ENCODE data around the gene TMTC2. TPM values are rescaled to one million over a fixed set of nuclear protein-coding genes. Genes with fewer than 3 reads are reported as not detected.

The TMTC2 gene
- total and polyA plus RNA-seq, 5 donors from 2014 or later: 0.10 to 6.3 (median 0.21) TPM

DNA sequence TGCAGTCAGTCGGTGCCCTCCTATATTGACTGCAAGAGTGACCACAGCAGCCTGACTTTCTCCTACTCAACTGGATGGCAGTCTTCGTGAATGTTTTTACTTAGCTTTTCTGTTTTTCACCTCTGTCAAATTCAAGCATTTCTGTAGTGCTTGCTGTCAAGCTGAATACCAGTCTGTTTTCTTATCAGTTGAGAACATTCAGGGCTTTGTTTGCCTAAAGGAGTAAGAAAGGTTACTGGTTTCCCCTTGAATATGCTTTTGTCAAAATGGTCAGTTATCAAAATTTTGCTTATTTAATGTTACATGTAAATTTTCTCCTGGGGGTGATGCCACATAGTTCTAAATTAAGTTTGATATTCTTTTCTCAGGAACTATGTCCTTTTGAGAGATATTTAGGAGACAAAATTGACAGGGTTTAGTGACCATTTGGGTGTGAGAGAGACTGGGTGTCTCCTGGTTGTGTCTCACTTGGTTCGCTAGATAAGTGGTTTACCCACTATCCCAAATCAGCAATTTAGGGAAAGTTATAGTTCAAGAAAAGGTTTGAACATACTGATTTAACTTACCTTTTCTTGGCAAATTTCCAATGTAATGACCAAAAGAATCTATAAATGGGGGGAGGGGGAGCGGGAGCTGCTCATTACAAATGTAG, 366.3 kb downstream of the TMTC2 start:
- H3K4me1 ChIP-seq (ENCODE audit: control insufficient read depth, insufficient read depth, low read length, poor library complexity, severe bottlenecking): no peaks in the 10 kb centered on the region
- no peak overlapping the region for H3K27ac ChIP-seq (ENCODE audit: insufficient read depth, low read length, poor library complexity, severe bottlenecking)
- no peak overlapping the region for H3K4me3 Mint-ChIP-seq
- peaks cover 4% of the 10 kb centered on the region for H3K36me3 Mint-ChIP-seq
- H3K9me3 ChIP-seq (ENCODE audit: control insufficient read depth in 2 of 2, low read length in 2 of 2): no peaks in the 10 kb centered on the region
- H3K36me3 ChIP-seq (ENCODE audit: control insufficient read depth, insufficient read depth, low read length): no peaks in the 10 kb centered on the region
- no peak for DNase-seq
- H3K9me3 Mint-ChIP-seq: peaks cover 0 to 6% (median 2%) of the 10 kb centered on the region in 7 donors
- H3K4me1 Mint-ChIP-seq: peaks cover 0 to 4% (median 0%) of the 10 kb centered on the region in 4 donors
- no peak overlapping the region for H3K27ac Mint-ChIP-seq
- no peak for ATAC-seq (ENCODE audit: low read depth in 2 of 2)
- no peak overlapping the region for H3K4me3 ChIP-seq (ENCODE audit: low read depth, low read length)
- no peaks in the 10 kb centered on the region for H3K27me3 ChIP-seq (ENCODE audit: control insufficient read depth, insufficient read depth, low read length)
- H3K27me3 Mint-ChIP-seq: no peaks in the 10 kb centered on the region

GRCh38 chr12:83057436-83057835, 370.7 kb downstream of the TMTC2 start:
- H3K9me3 ChIP-seq (ENCODE audit: control insufficient read depth in 2 of 2, low read length in 2 of 2): no peaks in the 10 kb centered on the region

DNA sequence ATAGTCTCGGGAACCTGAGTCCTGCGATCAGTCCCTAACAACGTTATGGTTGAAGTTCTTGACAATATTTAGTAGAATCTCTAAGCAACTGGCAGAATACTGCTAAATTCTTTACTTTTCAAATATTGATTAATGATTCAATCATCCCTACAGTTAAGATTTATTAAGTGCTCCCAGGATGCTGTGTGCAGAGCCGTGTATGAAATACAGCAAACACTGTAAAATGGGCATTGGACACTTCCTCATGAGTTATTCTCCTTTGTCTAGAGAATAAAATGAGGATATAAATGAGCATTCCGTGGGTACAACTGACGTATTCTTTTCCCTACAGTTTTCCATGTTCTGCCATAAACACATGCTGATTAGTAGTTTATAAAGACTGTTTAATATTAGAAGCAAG, 372.4 kb downstream of the TMTC2 start:
- Mint-ChIP-seq H3K4me3 (no peak overlapping the region), H3K36me3 (no peaks in the 10 kb centered on the region), H3K4me1 (no peaks in the 10 kb centered on the region), H3K9me3 (peaks cover 0 to 3% (median 0%) of the 10 kb centered on the region in 7 donors), H3K27ac (no peak overlapping the region), H3K27me3 (no peaks in the 10 kb centered on the region)
- Histone ChIP-seq H3K36me3 (ENCODE audit: control insufficient read depth, insufficient read depth, low read length) (no peaks in the 10 kb centered on the region), H3K27me3 (ENCODE audit: control insufficient read depth, insufficient read depth, low read length) (no peaks in the 10 kb centered on the region), H3K27ac (ENCODE audit: insufficient read depth, low read length, poor library complexity, severe bottlenecking) (no peak overlapping the region), H3K9me3 (ENCODE audit: control insufficient read depth in 2 of 2, low read length in 2 of 2) (no peaks in the 10 kb centered on the region), H3K4me3 (ENCODE audit: low read depth, low read length) (no peak overlapping the region), H3K4me1 (ENCODE audit: control insufficient read depth, insufficient read depth, low read length, poor library complexity, severe bottlenecking) (no peaks in the 10 kb centered on the region)
- ATAC-seq (ENCODE audit: low read depth in 2 of 2) (no peak), DNase-seq (no peak)

More at GRCh38 chr12:83057436-83057835, 370.7 kb downstream of the TMTC2 start:
- H3K4me1 Mint-ChIP-seq: no peaks in the 10 kb centered on the region
- H3K27ac Mint-ChIP-seq: no peak overlapping the region
- DNase-seq (no peak), ATAC-seq (ENCODE audit: low read depth in 2 of 2) (no peak)
- H3K27ac ChIP-seq (ENCODE audit: insufficient read depth, low read length, poor library complexity, severe bottlenecking): no peak overlapping the region
- no peaks in the 10 kb centered on the region for H3K27me3 Mint-ChIP-seq
- peaks cover 0 to 3% (median 0%) of the 10 kb centered on the region in 7 donors for H3K9me3 Mint-ChIP-seq
- no peak overlapping the region for H3K4me3 ChIP-seq (ENCODE audit: low read depth, low read length)
- no peak overlapping the region for H3K4me3 Mint-ChIP-seq
- H3K4me1 ChIP-seq (ENCODE audit: control insufficient read depth, insufficient read depth, low read length, poor library complexity, severe bottlenecking): no peaks in the 10 kb centered on the region
- no peaks in the 10 kb centered on the region for H3K36me3 Mint-ChIP-seq
- H3K27me3 ChIP-seq (ENCODE audit: control insufficient read depth, insufficient read depth, low read length): no peaks in the 10 kb centered on the region
- no peaks in the 10 kb centered on the region for H3K36me3 ChIP-seq (ENCODE audit: control insufficient read depth, insufficient read depth, low read length)

DNA sequence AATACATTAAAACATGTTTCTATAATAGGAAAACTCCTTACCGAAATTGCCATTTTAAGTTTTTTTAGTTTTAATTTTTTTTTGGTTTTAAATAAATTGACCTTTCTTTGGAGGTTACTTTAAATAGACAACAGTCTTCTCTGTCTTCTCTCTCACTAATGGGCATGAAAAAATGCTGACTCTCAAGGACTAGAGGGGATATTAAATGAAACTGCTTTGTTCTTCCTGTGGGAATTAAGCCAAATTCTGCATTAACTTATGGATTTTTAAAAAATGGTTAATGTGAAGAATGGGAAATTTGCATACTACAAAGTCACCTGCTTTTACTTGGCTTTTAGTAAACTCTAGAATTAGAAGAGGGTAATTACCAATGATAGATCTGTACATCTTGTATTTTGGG, 378.9 kb downstream of the TMTC2 start:
- H3K27ac ChIP-seq (ENCODE audit: insufficient read depth, low read length, poor library complexity, severe bottlenecking): no peak overlapping the region
- H3K36me3 Mint-ChIP-seq: no peaks in the 10 kb centered on the region
- no peaks in the 10 kb centered on the region for H3K27me3 Mint-ChIP-seq
- H3K9me3 ChIP-seq (ENCODE audit: control insufficient read depth in 2 of 2, low read length in 2 of 2): no peaks in the 10 kb centered on the region
- peaks cover 0 to 5% (median 3%) of the 10 kb centered on the region in 7 donors for H3K9me3 Mint-ChIP-seq
- no peaks in the 10 kb centered on the region for H3K27me3 ChIP-seq (ENCODE audit: control insufficient read depth, insufficient read depth, low read length)
- no peak for ATAC-seq (ENCODE audit: low read depth in 2 of 2)
- no peak overlapping the region for H3K4me3 Mint-ChIP-seq
- no peak overlapping the region for H3K27ac Mint-ChIP-seq
- no peaks in the 10 kb centered on the region for H3K36me3 ChIP-seq (ENCODE audit: control insufficient read depth, insufficient read depth, low read length)
- no peak overlapping the region for H3K4me3 ChIP-seq (ENCODE audit: low read depth, low read length)
- DNase-seq: no peak
- no peaks in the 10 kb centered on the region for H3K4me1 Mint-ChIP-seq
- H3K4me1 ChIP-seq (ENCODE audit: control insufficient read depth, insufficient read depth, low read length, poor library complexity, severe bottlenecking): no peaks in the 10 kb centered on the region

DNA sequence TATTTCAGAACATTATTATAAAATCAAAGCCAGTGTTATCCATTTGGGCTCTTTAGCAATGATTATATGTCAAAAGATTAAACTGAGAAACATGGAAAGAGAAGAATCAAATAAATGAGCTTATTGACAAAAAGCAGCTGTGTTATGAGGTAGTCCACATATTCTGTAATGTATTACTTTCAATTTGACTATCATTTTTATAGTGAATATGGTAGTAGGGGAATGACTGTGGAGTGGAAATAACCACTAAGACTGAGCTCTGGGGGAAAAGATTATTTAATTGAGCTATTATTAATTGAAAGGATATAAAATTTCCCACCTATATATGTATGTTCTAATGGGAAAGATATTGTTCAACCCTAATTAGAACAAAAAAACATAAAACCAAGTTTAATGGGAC, 381.3 kb downstream of the TMTC2 start:
- Histone ChIP-seq H3K4me1 (ENCODE audit: control insufficient read depth, insufficient read depth, low read length, poor library complexity, severe bottlenecking) (no peaks in the 10 kb centered on the region), H3K27ac (ENCODE audit: insufficient read depth, low read length, poor library complexity, severe bottlenecking) (no peak overlapping the region), H3K9me3 (ENCODE audit: control insufficient read depth in 2 of 2, low read length in 2 of 2) (no peaks in the 10 kb centered on the region), H3K27me3 (ENCODE audit: control insufficient read depth, insufficient read depth, low read length) (no peaks in the 10 kb centered on the region), H3K36me3 (ENCODE audit: control insufficient read depth, insufficient read depth, low read length) (no peaks in the 10 kb centered on the region), H3K4me3 (ENCODE audit: low read depth, low read length) (no peak overlapping the region)
- ATAC-seq (ENCODE audit: low read depth in 2 of 2) (no peak), DNase-seq (no peak)
- Mint-ChIP-seq H3K9me3 (peaks cover 2 to 10% (median 5%) of the 10 kb centered on the region in 7 donors), H3K27me3 (no peaks in the 10 kb centered on the region), H3K36me3 (no peaks in the 10 kb centered on the region), H3K4me3 (no peak overlapping the region), H3K4me1 (peaks cover 0 to 2% (median 0%) of the 10 kb centered on the region in 4 donors), H3K27ac (no peak overlapping the region)

DNA sequence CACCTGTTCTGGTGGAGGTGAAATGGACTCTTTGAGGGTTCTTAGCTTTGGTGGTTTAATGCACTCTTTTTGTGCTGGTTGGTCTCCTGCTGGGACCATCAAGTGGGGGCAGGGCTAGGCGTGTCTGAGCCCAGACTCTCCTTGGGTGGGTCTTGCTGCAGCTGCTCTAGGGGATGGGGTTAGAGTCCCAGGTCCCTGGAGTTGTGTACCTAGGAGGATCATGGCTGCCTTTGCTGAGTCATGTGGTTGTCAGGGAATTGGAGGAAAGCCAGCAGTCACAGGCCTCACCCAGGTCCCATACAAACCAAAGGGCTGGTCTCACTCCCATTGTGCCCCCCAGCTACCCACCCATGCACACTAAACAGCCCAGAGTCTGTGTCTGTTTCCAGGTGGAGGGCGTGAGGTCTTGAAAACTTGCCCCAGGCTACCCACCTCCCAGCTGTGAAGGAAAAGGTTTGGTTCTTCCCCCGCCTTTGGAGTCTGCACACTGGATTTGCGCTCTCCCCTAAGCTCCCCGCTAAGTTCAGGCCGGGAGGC, 387.7 kb downstream of the TMTC2 start:
- H3K9me3 Mint-ChIP-seq: peaks cover 0 to 19% (median 8%) of the 10 kb centered on the region in 7 donors
- H3K4me1 Mint-ChIP-seq: peaks cover 0 to 6% (median 0%) of the 10 kb centered on the region in 4 donors

GRCh38 chr12:83075471-83075870, 388.8 kb downstream of the TMTC2 start:
- ATAC-seq (ENCODE audit: low read depth in 2 of 2) (no peak), DNase-seq (no peak)
- no peaks in the 10 kb centered on the region for H3K36me3 ChIP-seq (ENCODE audit: control insufficient read depth, insufficient read depth, low read length)
- no peaks in the 10 kb centered on the region for H3K4me1 ChIP-seq (ENCODE audit: control insufficient read depth, insufficient read depth, low read length, poor library complexity, severe bottlenecking)
- H3K27ac Mint-ChIP-seq: no peak overlapping the region
- no peaks in the 10 kb centered on the region for H3K27me3 ChIP-seq (ENCODE audit: control insufficient read depth, insufficient read depth, low read length)
- no peak overlapping the region for H3K27ac ChIP-seq (ENCODE audit: insufficient read depth, low read length, poor library complexity, severe bottlenecking)
- H3K9me3 ChIP-seq (ENCODE audit: control insufficient read depth in 2 of 2, low read length in 2 of 2): no peaks in the 10 kb centered on the region
- peaks cover 0 to 6% (median 0%) of the 10 kb centered on the region in 4 donors for H3K4me1 Mint-ChIP-seq
- H3K4me3 ChIP-seq (ENCODE audit: low read depth, low read length): no peak overlapping the region
- no peak overlapping the region for H3K4me3 Mint-ChIP-seq
- H3K9me3 Mint-ChIP-seq: peaks cover 0 to 19% (median 7%) of the 10 kb centered on the region in 7 donors
- no peaks in the 10 kb centered on the region for H3K27me3 Mint-ChIP-seq
- H3K36me3 Mint-ChIP-seq: peaks cover 3% of the 10 kb centered on the region

More for the DNA sequence above, 387.7 kb downstream of the TMTC2 start:
- Histone ChIP-seq H3K4me3 (ENCODE audit: low read depth, low read length) (no peak overlapping the region), H3K27ac (ENCODE audit: insufficient read depth, low read length, poor library complexity, severe bottlenecking) (no peak overlapping the region), H3K4me1 (ENCODE audit: control insufficient read depth, insufficient read depth, low read length, poor library complexity, severe bottlenecking) (no peaks in the 10 kb centered on the region), H3K36me3 (ENCODE audit: control insufficient read depth, insufficient read depth, low read length) (no peaks in the 10 kb centered on the region), H3K27me3 (ENCODE audit: control insufficient read depth, insufficient read depth, low read length) (no peaks in the 10 kb centered on the region), H3K9me3 (ENCODE audit: control insufficient read depth in 2 of 2, low read length in 2 of 2) (no peaks in the 10 kb centered on the region)
- no peak overlapping the region for H3K27ac Mint-ChIP-seq
- H3K36me3 Mint-ChIP-seq: peaks cover 3% of the 10 kb centered on the region
- DNase-seq: no peak
- ATAC-seq (ENCODE audit: low read depth in 2 of 2): no peak
- no peaks in the 10 kb centered on the region for H3K27me3 Mint-ChIP-seq
- no peak overlapping the region for H3K4me3 Mint-ChIP-seq

DNA sequence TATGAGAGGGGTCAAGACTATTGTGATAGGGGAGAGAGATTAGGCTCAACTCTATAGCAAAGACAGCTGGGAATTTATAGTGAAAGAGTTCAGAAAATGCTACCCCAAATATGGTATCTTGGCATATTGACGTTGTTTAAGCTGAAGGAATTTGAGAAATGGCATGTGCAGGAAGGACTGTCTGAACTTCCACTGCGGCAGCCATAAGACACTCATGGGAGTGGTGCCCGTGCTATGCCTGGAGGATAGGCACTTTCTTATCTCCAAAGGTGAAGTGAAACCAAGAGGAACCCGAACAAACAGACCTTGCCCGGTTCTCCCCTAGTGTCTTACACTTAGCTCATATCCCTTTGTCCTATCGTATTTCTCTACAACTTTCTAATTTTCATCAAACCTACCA, 390.3 kb downstream of the TMTC2 start:
- Mint-ChIP-seq H3K36me3 (peaks cover 3% of the 10 kb centered on the region), H3K9me3 (peaks cover 0 to 14% (median 5%) of the 10 kb centered on the region in 7 donors), H3K4me3 (no peak overlapping the region), H3K27me3 (no peaks in the 10 kb centered on the region), H3K27ac (no peak overlapping the region), H3K4me1 (peaks cover 0 to 6% (median 0%) of the 10 kb centered on the region in 4 donors)
- Histone ChIP-seq H3K27ac (ENCODE audit: insufficient read depth, low read length, poor library complexity, severe bottlenecking) (no peak overlapping the region), H3K4me1 (ENCODE audit: control insufficient read depth, insufficient read depth, low read length, poor library complexity, severe bottlenecking) (no peaks in the 10 kb centered on the region), H3K9me3 (ENCODE audit: control insufficient read depth in 2 of 2, low read length in 2 of 2) (no peaks in the 10 kb centered on the region), H3K4me3 (ENCODE audit: low read depth, low read length) (no peak overlapping the region), H3K27me3 (ENCODE audit: control insufficient read depth, insufficient read depth, low read length) (no peaks in the 10 kb centered on the region), H3K36me3 (ENCODE audit: control insufficient read depth, insufficient read depth, low read length) (no peaks in the 10 kb centered on the region)
- no peak for ATAC-seq (ENCODE audit: low read depth in 2 of 2)
- no peak for DNase-seq

Measured in CD4-positive, CD25-positive, alpha-beta regulatory T cell (primary cell).